Esophagus squamous epithelium (tissue), 5 donors: Measurements from ENCODE around the gene HPD. TPM values are rescaled to one million over a fixed set of nuclear protein-coding genes. Genes with fewer than 3 reads are reported as not detected.

Experiments used
- DNase-seq: peaks from one replicate; lab custom pipeline; 2025; lab: John Stamatoyannopoulos, UW
- H3K27ac ChIP-seq, 4 donors: fragments of 200-600 bp; sonication (generic); one replicate each; pipeline ENCODE4 v1.5.1; 2016 to 2019; ENCODE audit warnings: mild to moderate bottlenecking in 1 of 4
- H3K27me3 ChIP-seq, 4 donors: fragments of 200-600 bp; sonication (generic); 1 replicate in 3 of 4; 2 replicates in 1 of 4; pipeline versions ENCODE4 v1.5.1 to v1.6.0; 2017 to 2021; ENCODE audit warnings: antibody characterized with exemption in 1 of 4
- H3K36me3 ChIP-seq, 3 donors: fragments of 200-600 bp; sonication (generic); one replicate each; pipeline ENCODE4 v1.5.1; 2016 to 2019
- H3K4me1 ChIP-seq, 3 donors: fragments of 200-600 bp; sonication (generic); one replicate each; pipeline ENCODE4 v1.5.1; 2017 to 2019
- H3K4me3 ChIP-seq, 4 donors: fragments of 200-600 bp; sonication (generic); 1 replicate in 3 of 4; 2 replicates in 1 of 4; pipeline ENCODE4 v1.5.1; 2016 to 2019; ENCODE audit warnings: mild to moderate bottlenecking in 2 of 4, moderate library complexity in 1 of 4
- H3K9me3 ChIP-seq, 3 donors: fragments of 200-600 bp; sonication (generic); one replicate each; pipeline ENCODE4 v1.5.1; 2016 to 2019
- POLR2A ChIP-seq, 4 donors: fragments of 450-650 bp; IDR thresholded peaks; one replicate each; pipeline ENCODE4 v1.6.1; 2017; ENCODE audit warnings: antibody characterized with exemption in 4 of 4, mild to moderate bottlenecking in 4 of 4, moderate library complexity in 3 of 4
- WGBS, 2 donors: methylation state at CpG; one replicate each; pipeline ENCODE4 v1.1.5; 2018; 5-methylcytosine and 5-hydroxymethylcytosine counted together
- intact Hi-C: fragments of 100-400 bp; cut with DNase I; formaldehyde crosslinking; loops from one replicate; pipeline ENCODE4 v1.15.0; 2022
- total RNA-seq, 4 donors: library from RNA; depleted of rRNA; stranded (reverse); fragments of >200 nt; gene quantifications; one replicate each; pipeline ENCODE4 v1.1.0, GENCODE V29; 2016
- TF ChIP-seq, protein P1 (sequence below), 6 experiments: fragments of 450-650 bp in 4 of 6; fragments of 200-600 bp in 2 of 6; sonication (generic) in 2 of 6; IDR thresholded peaks; one replicate each; pipeline ENCODE4 v1.5.1; 2016 to 2019; ENCODE audit warnings: antibody characterized with exemption in 6 of 6, mild to moderate bottlenecking in 4 of 6, moderate library complexity in 4 of 6
- donor health status: DM: yes; HTN: yes; CAD: no.

The HPD gene
- total RNA-seq, 4 donors from 2014 or later, result 1.3 TPM; not detected in 3

DNA sequence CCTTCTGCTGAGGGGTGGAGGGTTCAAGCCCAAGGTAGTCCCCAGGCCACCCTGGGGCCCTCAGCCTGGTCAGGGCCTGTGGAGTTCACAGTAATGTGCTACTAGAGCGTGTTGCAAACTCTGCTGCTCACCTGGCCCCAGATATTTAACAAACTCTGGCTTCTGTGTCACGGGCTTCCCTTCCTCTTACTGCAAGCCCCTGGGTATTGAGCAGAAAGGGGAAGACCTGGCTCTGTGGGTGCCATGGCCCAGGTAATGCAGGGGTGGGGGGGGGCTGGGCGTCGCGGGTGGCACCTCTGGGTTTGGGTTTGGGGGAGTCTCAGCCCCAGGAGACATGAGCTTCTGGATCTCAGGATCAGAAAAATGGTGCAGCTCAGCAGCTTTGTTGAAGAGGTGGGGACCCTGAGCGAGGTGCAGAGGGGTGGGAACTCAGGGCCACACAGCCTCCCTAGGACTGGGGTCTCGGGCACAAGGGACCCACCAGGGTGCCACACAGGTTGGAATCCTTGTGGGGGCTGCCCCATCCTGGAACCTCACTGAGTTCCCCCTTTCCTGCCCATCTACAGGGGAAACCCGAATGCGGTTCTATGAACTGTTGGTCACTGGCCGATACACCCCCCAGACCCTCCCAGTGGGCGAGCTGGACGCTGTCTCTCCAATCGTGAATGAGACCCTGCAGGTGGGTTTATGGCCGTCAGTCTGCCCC, 50.9 kb downstream of the HPD start:
- Histone ChIP-seq H3K36me3 (peaks cover 14 to 64% (median 14%) of the 10 kb centered on the region in 3 donors), H3K4me3 (peak overlapping the region in 1 of 4 donors; percentile 88), H3K9me3 (no peaks in the 10 kb centered on the region), H3K27ac (peak overlapping the region in 1 of 4 donors; percentile 100), H3K4me1 (peaks cover 42 to 69% (median 46%) of the 10 kb centered on the region in 3 donors), H3K27me3 (no peaks in the 10 kb centered on the region)
- no peak for DNase-seq
- TF ChIP-seq, protein P1, sequence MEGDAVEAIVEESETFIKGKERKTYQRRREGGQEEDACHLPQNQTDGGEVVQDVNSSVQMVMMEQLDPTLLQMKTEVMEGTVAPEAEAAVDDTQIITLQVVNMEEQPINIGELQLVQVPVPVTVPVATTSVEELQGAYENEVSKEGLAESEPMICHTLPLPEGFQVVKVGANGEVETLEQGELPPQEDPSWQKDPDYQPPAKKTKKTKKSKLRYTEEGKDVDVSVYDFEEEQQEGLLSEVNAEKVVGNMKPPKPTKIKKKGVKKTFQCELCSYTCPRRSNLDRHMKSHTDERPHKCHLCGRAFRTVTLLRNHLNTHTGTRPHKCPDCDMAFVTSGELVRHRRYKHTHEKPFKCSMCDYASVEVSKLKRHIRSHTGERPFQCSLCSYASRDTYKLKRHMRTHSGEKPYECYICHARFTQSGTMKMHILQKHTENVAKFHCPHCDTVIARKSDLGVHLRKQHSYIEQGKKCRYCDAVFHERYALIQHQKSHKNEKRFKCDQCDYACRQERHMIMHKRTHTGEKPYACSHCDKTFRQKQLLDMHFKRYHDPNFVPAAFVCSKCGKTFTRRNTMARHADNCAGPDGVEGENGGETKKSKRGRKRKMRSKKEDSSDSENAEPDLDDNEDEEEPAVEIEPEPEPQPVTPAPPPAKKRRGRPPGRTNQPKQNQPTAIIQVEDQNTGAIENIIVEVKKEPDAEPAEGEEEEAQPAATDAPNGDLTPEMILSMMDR (IDR thresholded peaks at IDR 0.05), result no peak
- no peak for TF ChIP-seq POLR2A (IDR thresholded peaks at IDR 0.05)
- intact Hi-C loops, result no loop called here
- 85 to 94% methylated on average over 6 to 9 of the region's 14 CpGs for WGBS, 2 donors

DNA sequence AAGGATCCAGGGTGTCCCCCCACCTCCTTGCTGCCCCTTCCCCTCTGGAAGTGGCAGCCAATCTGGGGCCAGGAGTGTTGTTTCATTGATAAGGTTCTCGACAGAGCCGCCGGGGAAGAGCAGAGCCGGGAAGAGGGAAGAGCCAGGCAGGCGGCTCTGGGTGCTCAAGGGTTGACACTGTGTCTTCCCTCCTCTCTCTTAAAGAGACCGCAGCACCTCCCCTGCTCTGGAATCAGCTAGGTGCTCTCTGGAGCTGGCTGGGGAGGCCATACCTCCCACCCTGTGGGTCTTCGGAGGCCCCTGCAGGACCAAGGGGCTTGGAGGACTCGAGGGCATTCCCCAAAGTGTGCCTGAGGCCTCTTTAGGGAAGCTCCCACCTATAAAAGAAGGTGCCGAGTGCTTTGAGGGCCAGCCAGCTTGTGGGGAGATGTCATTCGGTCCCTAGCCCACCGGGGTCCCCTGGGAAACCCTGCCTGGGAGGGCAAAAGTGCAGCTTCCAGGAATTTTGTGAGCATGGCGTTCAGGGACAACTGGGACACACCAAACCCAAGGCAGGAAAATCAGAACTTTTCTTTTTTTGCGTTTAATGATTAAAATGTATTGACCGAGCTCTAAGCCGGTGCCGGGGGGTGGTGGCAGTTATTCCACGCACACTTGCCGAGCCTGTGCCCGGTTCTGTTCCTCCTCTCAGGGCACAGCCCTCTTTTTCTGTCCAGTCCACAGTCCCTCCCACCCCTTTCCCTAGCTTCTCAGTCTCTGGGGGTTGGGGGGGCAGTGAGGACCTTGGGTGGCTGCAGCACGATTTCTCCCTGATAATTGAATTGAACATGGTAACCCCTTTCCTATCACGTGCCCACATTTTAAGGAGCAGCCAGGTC, 51.9 kb downstream of the HPD start:
- Histone ChIP-seq H3K27ac (peak overlapping the region; percentile 53 to 100 (median 100)), H3K27me3 (no peaks in the 10 kb centered on the region), H3K4me1 (peaks cover 35 to 65% (median 40%) of the 10 kb centered on the region in 3 donors), H3K4me3 (peak overlapping the region; percentile 75 to 91 (median 86)), H3K36me3 (peaks cover 14 to 61% (median 14%) of the 10 kb centered on the region in 3 donors), H3K9me3 (no peaks in the 10 kb centered on the region)
- DNase-seq, result no peak
- intact Hi-C loops, result no loop called here
- TF ChIP-seq, protein P1 (IDR thresholded peaks at IDR 0.05), result no peak
- TF ChIP-seq POLR2A (IDR thresholded peaks at IDR 0.05), result no peak
- WGBS, 2 donors, result 41% methylated on average over 15 to 16 of the region's 21 CpGs

DNA sequence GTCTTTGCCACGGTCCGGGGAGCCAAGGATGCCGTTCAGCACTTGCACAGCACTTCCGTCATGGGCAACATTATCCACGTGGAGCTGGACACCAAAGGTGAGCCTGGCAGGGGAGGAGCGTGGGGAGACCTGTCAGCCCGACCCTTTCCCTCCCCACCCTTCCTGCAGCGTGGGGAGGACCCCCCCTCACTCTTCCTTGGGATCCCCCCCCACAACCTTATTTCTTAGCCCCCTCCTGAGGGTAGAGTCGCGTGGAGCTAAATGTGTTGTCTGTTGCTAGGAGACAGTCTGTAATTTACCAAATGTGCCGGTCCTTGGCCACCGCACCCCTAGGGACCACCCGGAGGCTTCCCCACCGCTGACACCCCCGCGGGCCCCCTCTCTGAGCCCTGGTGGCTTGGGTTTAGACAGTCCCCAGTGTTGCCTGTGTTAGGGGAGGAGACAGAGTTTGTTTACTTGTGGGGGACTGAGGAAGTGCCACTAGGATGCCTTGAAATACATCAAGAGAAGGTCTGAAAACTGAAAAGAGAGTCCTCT, 52.6 kb downstream of the HPD start:
- Histone ChIP-seq H3K4me3 (peak overlapping the region; percentile 75 to 91 (median 86)), H3K36me3 (peaks cover 14 to 54% (median 14%) of the 10 kb centered on the region in 3 donors), H3K4me1 (peaks cover 27 to 65% (median 33%) of the 10 kb centered on the region in 3 donors), H3K27ac (peak overlapping the region; percentile 53 to 100 (median 100)), H3K27me3 (no peaks in the 10 kb centered on the region), H3K9me3 (no peaks in the 10 kb centered on the region)
- TF ChIP-seq, protein P1 (IDR thresholded peaks at IDR 0.05), result no peak
- TF ChIP-seq POLR2A (IDR thresholded peaks at IDR 0.05), result no peak
- WGBS, 2 donors, result 0 to 22% methylated on average over 4 to 8 of the region's 16 CpGs
- intact Hi-C loops, result no loop called here
- no peak for DNase-seq

DNA sequence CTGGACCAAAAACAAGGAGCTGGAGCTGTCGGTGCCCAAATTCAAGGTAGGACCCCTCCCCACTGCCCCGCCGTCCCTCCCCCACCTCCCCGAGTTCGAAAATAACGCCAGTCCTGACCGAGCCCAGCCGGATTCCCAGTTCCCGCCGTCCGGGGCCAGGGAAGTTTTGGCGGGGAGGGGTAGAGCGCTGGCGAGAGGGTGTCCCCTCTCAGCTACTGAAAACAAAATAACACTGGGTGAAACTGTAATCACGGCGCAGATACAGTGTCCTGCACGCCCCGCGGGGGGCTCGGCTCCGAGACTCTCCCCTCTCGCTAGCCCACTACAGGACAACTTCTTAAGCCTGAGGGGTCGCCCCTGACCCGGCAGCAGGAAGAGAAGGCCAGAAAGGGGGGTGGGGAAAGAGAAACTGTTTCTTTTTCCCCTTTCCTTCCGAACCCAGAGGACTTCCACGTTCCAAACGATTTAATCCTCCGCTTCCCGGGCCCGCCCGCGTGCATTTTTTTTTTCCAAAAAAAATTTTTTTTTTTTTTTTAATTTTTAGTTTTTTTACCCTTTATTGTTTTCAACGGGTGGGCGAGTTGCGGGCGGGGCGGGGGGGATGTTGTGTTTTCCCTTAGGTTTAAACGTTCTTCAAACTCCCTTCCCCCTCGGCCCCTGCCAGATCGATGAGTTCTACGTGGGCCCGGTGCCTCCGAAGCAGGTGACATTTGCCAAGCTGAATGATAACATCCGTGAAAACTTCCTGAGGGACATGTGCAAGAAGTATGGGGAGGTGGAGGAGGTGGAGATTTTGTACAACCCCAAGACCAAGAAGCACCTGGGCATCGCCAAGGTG, 53.3 kb downstream of the HPD start:
- TF ChIP-seq, protein P1 (IDR thresholded peaks at IDR 0.05), result no peak
- TF ChIP-seq POLR2A (IDR thresholded peaks at IDR 0.05), result no peak
- DNase-seq, result no peak
- H3K27ac ChIP-seq, result peak overlapping the region; percentile 100
- peak overlapping the region; percentile 75 to 91 (median 86) for H3K4me3 ChIP-seq
- 0 to 2% methylated on average over 14 to 38 of the region's 45 CpGs for WGBS, 2 donors
- H3K4me1 ChIP-seq, result peaks cover 21 to 61% (median 26%) of the 10 kb centered on the region in 3 donors
- intact Hi-C loops, result no loop called here
- H3K27me3 ChIP-seq, result no peaks in the 10 kb centered on the region
- H3K36me3 ChIP-seq, result peaks cover 8 to 47% (median 9%) of the 10 kb centered on the region in 3 donors
- H3K9me3 ChIP-seq, result no peaks in the 10 kb centered on the region
